Inflammatory macrophage treated with lipopolysaccharide for 4 hours (primary cell): ENCODE measurements around the gene SWSAP1.
"Not testable (repeated sequence)": the region's sequence is repeated elsewhere in the genome, so short reads cannot be mapped to it uniquely, and the experiment has no call there.

ENCODE experiments used
- DNase-seq: peaks from one replicate; pipeline ENCODE4 v3.0.0-alpha.2; 2020

Gene SWSAP1

DNA sequence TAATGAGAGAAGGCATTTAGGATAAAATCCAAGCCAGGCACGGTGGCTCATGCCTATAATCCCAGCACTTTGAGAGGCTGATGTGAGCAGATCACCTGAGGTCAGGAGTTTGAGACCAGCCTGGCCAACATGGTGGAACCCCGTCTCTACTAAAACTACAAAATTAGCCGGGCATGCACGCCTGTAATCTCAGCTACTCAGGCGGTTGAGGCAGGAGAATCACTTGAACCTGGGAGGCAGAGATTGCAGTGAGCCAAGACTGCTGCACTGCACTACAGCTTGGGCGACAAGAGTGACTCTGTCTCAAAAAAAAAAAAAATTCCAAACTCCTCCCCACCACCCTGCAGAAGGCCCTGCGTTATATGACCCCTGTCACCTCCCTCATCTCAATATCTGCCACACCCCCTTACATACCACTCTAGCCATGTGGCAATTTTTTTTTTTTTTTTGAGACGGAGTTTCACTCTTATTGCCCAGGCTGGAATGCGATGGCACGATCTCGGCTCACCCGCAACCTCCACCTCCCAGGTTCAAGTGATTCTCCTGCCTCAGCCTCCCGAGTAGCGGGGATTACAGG is 4.9 kb downstream of the SWSAP1 start:
- not testable (repeated sequence) for DNase-seq

DNA sequence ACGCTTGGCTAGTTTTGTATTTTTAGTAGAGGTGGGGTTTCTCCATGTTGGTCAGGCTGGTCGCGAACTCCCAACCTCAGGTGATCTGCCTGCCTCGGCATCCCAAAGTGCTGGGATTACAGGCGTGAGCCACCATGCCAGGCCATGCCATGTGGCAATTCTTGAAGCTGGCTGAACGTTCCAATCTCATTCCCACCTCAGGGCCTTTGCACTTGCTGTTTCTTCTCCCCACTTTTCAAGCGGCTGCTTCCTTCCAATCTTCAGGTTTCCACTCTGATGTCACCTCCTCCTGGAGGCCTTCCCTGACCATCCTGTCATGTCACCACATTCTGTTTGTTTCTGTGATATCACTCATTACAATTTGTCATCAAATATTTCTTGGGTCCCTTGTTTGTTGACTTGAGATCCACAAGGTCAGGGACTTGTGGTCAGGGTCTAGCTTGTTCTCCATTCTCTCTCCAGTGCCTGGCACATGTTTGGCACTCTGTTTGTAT is 5.4 kb downstream of the SWSAP1 start:
- no peak for DNase-seq

DNA sequence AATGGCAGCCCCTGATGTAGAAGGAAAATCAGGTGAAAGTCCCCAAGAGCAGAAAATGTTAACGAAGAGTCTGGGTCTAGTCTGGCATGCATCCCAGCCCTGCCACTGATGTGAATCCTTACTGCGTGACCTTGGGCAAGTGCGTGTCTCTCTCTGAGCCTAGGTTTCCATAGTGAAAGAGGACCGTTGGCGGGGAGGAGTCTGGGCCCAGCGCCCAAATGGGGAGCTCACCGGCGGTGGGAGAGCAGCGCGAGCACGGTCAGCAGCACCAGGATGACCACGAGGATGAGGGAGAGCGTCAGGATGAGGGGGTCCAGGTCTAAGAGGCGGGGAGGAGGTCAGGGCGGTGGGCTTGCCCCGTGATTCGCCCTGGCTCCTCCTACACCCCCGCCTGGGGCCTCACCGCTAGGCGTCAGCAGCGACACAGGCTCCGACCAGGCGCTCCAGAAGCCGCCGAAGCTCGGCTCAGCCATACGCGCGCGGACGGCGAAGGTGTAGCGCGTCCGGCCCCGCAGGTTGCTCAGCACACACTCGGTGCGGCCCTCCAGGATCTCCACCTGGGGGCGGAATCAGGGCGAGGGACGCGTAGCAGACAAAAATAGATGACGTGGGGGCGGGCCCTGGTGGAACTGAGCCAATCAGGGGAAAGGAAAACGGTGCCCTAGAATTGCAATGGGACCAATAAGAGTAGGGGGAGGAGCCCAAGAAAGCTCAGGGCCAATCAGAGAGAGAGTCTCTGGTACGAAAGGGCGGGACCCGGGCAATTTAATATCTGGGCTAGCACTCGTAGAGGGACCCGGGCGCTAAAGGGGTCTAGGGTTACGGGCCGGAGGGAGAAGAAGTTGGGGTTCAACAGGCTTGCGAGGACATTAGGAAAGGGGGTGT is 6.4 kb downstream of the SWSAP1 start:
- DNase-seq: peak; percentile 95

DNA sequence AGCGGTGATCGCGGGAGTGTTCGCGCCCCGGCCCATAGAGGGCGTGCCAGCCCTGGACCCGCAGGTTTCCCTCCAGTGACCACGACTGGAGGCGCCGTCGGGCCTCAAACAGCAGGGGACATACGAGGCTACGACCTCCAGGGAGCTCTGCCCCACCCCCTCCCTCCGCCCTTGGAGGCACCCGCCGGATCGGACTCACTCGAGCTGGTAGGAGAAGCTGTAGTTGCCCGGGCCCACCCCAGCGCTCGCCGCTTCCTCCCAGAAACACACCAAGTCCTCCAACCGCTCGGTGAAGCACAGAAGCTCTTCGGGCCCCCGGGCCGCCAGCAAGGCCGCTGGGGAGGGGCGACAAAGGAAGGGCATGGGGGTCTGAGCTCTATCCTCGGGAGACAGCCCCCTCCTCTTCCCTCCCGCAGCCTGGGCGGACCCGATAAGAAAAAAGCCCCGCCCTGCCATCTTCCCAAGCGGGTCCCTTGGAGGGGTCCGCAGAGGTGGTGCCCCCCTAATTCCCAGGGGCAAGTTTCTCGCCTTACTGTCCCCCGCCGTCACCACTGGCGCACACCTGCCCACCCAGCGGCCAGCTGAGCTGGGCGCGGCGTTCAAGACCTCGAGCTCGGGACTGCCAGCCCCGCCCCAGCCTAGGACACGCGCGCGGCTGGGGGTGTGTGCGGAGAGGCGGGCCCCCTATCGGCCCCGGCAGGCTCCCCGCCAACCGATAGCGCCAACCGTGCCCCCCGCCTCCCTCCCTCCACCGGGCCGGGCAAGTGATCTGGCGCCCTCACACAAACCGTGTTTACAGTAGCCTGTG is 8.6 kb downstream of the SWSAP1 start:
- DNase-seq: peak; percentile 50

DNA sequence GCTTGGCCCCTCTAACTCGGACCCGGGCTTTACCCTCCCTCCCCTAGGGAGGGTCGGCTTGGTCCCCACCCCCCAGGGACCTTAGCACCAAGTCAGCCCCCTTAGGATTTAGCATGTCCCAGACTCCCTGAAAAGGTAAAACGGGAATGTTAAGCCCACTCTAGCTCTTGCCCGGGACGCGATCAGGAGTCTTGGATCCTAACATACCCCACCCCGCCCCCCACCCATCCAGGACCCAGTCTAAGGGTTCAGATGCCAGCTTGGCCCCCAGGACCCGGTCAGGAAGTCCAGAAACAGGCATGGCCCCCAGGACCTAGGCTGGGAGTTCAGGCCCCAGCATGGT is 9.2 kb downstream of the SWSAP1 start:
- DNase-seq: no peak

DNA sequence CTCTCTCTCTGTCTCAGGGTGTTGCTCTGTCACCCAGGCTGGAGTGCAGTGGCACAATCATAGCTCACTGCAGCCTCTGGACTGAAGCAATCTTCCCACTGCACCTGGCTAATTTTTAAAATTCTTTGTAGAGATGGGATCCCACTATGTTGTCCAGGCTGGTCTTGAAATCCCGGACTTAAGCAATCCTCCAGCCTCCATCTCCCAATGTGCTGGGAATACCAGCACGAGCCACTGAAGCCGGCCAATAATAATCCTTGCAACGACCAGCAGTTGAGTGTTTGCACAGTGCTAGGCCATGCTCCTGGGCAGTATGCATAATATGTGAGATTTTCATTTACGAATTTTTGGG is 10.3 kb downstream of the SWSAP1 start:
- no peak for DNase-seq

DNA sequence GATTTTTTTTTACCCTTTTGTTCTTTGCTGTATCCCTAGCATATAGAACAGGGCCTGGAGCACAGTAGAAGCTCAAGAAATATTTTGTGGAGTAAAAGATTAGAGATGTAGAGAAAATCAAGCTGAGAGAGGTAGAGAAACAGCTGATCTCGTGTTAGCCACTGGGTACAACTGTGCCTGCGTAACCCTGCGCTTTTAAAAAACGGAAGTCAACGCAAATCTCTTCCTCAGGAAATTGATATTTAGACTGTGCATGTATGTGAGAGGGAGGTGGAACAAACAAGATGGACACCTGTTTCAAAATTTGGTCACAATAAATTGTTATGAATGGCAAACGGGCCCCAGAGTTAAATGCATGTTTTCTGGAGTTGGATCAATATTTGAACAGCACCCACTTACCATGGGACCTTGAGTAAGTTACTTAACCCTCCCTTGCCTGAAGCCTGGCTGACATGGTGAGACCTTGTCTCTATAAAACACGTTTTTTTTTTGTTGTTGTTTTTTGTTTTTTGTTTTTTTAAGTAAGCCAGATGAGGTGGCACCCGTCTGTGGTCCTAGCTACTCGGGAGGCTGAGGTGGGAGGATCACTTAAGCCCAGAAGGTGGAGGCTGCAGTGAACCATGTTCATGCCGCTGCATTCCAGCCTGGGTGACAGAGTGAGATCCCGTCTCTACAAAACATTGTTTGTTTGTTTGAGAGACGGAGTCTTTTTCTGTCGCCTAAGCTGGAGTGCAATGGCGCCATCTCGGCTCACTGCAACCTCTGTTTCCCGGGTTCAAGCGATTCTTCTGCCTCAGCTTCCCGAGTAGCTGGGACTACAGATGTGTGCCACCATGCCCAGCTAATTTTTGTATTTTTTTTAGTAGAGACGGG is 12.9 kb downstream of the SWSAP1 start:
- peak; percentile 54 for DNase-seq

DNA sequence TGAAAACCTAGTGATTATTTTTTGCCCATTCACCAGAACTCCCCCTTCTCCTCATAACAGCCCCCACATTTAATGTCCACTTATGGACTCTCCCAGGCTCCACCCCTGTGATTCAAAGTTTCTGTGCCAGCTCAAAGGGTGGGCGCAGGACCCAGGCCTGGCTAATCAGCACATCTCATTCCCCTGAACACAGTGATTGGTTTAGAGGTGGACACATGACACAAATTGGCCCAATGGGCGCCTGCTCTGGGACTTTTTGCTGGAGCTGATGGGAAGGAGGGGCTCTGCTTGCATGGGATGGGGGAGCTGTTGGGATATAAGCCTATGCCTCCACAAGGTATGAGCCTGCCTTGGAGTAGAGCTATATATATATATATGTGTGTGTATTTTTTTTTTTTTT is 15.9 kb downstream of the SWSAP1 start:
- DNase-seq: no peak

DNA sequence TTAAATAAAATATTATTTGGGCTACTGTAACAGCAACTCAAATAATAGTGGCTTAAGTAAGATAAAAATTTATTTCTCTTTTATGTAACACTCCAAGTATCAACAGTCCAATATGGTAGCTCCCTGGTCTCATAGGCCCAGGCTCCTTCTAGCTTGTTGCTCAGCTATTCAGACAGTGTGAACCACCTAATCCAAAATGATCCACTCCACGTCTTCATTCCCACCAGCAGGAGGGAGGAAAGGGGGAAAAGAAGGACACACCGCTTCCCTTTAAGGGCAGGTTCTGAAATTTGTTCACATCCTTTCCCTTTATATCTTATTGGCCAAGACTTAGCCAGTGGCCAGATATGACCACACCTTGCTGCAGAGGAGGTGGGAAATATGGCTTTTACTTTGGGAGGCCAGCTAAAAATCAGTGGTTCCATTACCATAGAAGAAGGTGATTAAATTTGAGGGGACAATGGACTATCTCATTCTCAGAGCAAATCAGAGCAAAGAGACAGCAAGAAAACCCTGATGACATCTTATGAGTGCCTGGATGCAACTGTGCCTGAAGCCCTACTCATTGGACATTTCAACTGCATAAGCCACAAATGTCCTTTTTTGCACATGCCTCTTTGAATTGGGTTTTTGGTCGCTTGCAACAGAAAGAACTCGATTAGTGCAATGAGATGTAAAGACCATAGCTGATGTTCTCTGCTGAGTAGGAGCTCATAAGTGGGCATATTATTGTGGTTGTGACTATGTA is 16.6 kb downstream of the SWSAP1 start:
- DNase-seq: no peak

DNA sequence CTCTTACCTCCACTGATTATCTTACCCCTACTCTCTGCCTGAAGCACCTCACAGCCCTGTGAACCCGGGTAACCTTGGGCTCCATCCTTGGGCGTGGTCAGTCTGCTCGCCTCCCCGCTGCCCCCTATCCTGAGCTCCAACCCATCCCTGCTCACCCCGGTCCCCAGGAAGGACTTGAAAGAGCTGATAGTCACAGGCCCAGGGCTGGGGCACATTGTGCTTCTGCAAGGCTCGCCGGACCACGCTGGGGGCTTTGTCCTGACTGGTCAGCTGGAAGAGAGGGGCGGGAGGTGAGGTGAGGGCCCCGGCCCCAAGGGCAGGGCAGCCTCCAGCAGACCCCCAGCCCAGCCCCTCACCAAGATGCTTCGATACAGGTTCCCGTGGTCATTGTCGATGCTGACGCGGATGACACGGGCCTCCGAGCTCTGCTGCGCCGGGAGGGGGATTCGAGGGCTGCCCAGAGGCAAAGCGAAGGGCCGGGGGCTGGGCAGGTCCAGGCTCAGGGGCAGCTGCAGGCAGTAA is 22.7 kb downstream of the SWSAP1 start:
- no peak for DNase-seq

DNA sequence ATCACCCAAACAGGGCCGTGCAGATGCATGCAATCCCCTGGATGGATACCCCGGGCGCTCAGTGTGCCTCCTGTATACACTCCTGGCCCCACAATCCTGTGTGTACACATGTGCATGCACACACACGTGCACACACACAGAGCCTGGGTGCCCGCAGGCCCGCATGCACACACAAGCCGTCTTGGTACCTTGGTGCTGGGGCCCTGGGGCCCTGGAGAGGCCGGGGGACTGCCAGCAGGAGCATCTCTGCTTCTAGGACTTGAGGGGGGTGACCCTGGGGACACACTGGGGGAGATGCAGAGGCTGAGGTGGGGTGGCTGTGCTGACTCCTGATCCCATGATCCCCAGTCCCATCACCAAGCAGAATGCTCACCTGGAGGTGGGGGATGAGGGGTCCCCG is 25.2 kb downstream of the SWSAP1 start:
- no peak for DNase-seq

DNA sequence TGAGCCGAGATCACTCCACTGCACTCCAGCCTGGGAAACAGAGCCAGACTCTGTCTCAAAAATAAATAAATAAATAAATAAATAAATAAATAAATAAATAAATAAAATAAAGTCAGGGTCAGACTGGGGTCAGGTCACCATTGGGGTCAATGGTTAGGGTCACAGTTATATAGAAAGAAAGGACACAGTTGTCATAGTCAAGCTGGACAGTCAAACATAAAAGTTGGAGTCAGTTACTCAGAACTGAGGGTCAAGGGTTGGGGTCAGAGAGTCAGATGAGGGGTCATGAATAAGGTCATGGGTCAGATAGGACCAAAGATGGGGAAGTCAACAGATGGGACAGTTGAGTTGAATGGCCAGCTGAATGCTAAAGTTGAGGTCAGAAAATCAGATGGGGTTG is 26.3 kb downstream of the SWSAP1 start:
- DNase-seq: no peak

DNA sequence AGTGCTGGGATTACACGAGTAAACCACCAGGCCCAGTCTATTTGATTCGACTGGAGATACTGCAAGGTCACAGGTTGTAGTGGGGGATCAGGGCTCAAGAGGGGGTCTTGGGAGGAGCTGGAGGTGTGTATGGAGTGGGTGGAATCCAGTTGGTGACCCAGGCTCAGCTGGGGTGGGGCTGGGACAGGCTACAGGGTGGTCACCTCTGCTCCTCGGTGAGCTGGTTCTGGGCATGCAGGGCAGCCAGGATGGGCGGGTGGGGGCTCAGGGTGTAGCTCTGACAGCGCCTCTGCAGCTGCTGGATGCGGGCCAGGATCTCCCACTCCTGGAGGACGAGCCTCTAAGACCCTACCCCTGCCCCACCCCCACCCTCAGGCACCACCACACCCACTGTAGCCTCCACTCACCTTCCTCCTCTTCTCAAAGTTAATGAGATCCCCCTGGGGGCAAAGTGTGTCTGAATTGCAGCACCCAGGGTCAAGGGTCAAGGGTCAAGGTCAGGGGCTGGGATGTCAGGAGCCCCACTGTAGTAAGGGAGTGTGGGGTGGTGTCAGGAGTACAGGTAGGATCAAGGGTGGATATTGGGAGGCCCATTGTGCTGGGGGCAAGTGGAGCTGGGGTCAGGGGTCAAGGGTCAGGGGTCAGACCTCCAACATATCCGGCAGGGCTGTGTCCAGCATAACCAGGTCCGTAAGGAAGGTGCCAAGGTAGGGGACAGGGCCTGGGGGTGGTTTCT is 27.5 kb downstream of the SWSAP1 start:
- DNase-seq: no peak

DNA sequence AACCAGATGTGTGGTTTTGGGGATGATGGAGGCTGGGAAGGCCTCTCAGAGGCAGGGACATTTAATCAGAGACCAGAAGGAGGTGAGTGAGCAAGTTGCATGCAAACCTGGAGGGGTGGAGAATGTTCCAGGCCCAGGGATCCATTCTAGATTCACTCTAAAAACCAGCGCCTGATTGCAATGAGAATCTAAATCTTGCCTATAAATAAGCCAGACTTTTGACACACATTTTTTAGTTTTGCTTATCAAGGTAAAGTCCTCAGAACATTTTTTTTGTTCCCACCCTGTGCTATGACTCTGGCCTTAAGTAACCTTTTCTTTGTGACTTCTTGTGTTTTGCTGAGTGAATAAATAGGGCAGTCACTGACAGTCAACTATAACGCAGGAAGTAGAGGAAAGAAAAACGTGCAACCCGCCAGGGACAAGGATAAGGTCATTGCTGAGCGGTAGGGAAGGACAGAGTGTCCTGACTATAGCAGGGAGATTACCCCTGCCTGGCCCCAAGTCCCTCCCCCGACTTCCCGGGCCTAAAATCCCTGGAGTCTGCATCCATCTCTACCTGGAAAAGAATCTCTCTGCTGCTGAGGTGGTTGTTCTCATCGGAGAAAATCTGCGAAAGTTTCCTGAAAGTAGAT is 30.2 kb downstream of the SWSAP1 start:
- no peak for DNase-seq

DNA sequence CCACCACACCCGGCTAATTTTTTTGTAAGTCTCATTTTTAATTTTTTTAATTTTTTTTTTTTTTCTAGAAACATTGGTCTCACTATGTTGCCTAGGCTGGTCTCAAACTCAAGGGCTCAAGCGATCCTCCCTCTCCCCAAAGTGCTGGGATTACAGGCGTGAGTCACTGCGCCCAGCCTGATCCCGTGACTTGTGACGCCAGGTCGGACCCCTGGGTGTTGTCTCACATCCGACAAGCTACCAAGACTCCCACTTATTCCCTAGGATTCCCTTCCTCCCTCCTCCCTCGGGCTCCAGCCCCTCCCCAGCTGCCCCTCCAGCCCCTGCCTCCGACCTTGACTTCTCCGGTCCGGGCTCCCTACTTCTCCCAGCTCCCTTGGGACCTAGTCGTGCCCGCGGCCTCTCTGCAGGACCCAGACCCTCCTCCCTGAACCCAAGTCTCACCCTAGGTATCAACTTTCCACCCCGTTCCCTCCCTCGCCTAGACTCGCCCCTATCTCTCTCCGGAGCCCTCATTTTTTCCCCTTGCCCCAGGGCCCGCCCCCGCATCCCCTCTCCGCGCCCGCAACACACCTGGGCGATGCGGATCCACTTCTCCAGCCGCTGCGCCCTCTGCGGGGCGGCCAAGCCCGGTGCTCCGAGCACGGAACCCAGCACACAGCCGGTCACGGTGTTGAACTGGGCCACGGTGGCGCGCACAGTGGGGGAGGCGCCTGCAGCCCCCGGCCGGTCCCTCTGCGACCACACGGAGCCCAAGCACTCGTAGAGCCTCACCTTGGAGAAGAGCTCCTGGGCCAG is 31.6 kb downstream of the SWSAP1 start:
- DNase-seq: no peak

DNA sequence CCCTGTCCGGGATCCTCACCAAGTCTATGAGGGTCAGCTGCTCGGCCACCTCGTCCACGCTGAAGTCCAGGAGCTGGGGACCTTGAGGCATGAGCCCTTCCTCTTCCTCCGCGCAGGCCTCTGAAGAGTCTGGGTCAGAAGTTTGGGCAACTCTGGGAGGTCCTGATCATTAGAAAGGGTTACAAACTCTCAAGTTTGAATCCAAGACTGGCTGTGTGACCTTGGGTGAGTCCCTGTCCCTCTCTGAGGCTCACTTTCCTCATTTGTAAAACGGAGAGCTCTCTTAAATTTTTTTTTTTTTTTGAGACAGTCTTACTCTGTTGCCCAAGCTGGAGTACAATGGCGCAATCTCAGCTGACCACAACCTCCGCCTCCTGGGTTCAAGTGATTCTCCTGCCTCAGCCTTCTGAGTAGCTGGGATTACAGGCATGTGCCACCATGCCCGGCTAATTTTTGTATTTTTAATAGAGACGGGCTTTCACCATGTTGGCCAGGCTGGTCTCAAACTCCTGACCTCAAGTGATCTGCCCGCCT is 32.3 kb downstream of the SWSAP1 start:
- DNase-seq: peak; percentile 65

DNA sequence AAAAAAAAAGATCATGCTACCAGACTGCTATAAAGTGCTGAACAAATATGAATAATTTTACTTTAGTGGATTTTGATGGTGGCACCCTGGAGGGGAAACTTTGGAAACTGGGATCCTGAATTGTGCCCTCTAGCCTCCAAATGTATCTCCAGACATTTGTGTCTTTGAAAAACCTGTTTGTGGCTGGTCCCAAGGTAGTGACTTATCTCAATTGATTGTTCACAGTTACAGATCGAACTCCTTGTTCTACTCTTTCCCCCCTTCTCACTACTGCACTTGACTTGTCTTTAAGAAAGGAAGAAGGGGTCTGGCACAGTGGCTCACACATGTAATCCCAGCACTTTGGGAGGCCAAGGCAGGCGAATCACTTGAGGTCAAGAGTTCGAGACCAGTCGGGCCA is 34.1 kb downstream of the SWSAP1 start:
- DNase-seq: no peak

DNA sequence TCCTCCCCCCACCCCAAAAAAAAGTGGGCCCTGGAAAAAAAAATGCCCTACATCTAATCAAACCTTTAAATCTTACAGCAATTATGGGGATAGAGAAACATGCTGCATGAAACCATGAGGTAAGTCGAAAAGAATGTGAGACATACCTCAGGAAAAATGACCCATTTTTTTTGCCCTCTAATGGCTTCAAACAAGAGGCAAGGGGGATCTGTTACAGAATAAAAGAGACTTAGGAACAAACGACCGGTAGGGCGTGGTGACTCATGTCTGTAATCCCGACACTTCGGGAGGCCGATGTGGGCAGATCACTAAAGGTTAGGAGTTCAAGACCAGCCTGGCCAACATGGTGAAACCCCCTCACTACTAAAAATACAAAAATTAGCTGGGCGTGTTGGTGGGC is 36.2 kb downstream of the SWSAP1 start:
- no peak for DNase-seq

DNA sequence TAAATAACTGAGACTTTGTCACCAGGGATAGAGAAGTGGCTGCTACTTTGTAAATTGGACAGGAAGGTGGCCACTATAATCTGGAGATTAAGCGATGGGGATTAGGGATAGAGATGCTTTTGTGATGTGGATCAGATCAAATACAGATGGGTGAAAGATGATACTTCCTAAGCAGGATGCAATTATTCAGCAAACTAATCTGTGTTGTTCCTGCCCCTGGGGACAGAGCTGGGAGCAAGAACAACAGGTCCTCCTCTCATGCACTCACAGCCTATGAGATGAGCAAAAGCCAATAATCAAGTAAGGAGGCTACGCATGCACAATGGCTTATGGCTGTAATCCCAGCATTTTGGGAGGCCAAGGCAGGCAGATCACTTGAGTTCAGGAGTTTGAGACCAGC is 40.1 kb downstream of the SWSAP1 start:
- DNase-seq: no peak
